HFF-Myc (cell line): ENCODE data around the gene PLPP4.

ENCODE experiments used
- DNase-seq: peaks from one replicate; pipeline ENCODE4 v3.0.0-alpha.2; 2011; ENCODE audit warnings: low read depth; ENCODE audit errors: extremely low read depth
- H3K4me3 ChIP-seq: replicated peaks from 2 replicates; pipeline ENCODE4 v1.5.1; 2011; ENCODE audit warnings: low read depth, mild to moderate bottlenecking, control low read depth, low read length
- TF ChIP-seq, protein P1 (sequence below): IDR thresholded peaks from 2 replicates; pipeline ENCODE4 v1.5.1; 2012; ENCODE audit warnings: mild to moderate bottlenecking, low read depth, low read length, control low read depth; ENCODE audit errors: missing control alignments

Gene PLPP4

DNA sequence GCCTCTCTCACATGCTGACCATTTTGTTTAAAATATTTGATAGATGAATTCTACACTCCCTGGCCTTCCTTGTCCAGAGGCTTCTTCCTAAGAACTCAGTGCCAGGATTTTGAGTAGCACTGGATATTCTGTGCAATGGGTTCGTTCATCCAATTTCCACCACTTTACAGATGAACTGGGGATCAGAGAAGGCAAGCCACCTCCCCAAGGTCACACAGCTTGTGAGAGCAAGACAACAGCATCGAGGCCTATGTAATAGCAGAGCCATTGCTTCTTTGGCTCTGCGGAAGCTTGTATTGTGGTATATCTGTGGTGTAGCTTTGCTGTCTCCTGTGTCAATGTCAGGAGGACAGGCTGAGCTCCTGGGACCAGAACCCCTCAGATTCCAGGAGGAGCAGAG lies 140.9 kb downstream of the PLPP4 start:
- TF ChIP-seq, protein P1, sequence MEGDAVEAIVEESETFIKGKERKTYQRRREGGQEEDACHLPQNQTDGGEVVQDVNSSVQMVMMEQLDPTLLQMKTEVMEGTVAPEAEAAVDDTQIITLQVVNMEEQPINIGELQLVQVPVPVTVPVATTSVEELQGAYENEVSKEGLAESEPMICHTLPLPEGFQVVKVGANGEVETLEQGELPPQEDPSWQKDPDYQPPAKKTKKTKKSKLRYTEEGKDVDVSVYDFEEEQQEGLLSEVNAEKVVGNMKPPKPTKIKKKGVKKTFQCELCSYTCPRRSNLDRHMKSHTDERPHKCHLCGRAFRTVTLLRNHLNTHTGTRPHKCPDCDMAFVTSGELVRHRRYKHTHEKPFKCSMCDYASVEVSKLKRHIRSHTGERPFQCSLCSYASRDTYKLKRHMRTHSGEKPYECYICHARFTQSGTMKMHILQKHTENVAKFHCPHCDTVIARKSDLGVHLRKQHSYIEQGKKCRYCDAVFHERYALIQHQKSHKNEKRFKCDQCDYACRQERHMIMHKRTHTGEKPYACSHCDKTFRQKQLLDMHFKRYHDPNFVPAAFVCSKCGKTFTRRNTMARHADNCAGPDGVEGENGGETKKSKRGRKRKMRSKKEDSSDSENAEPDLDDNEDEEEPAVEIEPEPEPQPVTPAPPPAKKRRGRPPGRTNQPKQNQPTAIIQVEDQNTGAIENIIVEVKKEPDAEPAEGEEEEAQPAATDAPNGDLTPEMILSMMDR, result no peak
- H3K4me3 ChIP-seq, result no peak overlapping the region
- DNase-seq, result no peak

DNA sequence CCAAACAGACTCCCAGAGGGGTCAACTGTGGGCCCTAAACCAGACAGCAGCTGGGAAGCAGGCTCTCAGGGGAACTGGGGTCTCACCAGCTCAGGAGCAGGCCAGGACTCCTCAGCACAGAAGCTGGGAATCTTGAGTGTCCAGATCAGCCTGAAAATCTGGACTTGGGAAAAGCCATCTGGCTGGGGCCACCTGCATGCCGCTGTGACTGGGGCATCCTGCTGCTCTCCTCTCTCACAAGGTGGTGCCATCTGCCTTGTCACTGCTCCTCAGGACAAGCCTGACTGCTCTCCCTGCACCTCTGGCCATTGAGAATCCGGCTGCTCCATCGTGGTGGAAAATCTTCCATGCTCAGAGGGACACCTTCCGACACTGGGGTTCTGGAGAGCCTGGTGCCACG lies 141.4 kb downstream of the PLPP4 start:
- TF ChIP-seq, protein P1, result no peak
- no peak overlapping the region for H3K4me3 ChIP-seq
- DNase-seq, result no peak

GRCh38 chr10:120599200-120599724 lies 142.2 kb downstream of the PLPP4 start:
- TF ChIP-seq, protein P1, result no peak
- no peak overlapping the region for H3K4me3 ChIP-seq
- no peak for DNase-seq

DNA sequence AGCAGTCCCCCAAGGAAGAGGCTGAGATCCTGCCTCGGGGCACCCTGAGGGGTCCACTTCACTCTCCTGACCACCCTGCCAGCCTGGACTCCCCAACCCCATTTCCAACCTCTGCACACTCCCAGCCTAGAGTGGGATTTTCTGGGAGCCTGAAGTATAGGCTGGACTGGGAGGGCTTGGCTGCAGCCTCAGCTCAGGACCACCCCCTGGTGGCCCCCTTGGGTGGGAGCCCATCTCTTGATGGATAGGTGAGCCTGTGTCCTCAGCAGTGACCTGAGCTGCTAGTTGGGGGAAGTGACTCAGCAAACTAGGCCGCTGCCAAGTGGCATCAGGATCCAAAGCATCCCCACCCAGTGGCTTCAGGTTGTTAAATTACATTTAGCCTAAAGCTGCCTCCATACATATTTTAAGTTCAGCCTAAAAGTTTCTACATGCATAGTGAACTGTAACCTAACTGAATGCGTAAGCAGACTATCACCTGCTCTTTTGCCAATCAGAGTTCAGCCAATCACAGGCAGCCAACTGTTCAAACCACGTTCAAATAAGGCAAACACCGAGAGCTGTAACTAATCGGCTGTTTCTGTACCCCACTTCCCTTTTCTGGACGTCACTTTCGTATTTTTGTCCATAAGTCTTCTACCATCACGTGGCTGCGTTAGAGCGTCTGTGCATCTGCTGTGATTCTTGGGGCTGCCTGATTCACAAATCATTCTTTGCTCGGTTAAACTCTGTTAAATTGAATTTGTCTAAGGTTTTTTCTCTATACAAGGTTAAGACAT lies 144.0 kb downstream of the PLPP4 start:
- TF ChIP-seq, protein P1, result peak; percentile 39
- DNase-seq, result no peak
- no peak overlapping the region for H3K4me3 ChIP-seq

GRCh38 chr10:120601999-120602398 lies 145.0 kb downstream of the PLPP4 start:
- no peak for DNase-seq
- TF ChIP-seq, protein P1, result no peak
- H3K4me3 ChIP-seq, result no peak overlapping the region

- H3K4me3 ChIP-seq, result no peak overlapping the region
- DNase-seq, result no peak
- TF ChIP-seq, protein P1, result no peak
These were observed 148.4 kb downstream of the PLPP4 start for GRCh38 chr10:120605410-120605809.
